Activated CD8-positive, alpha-beta memory T cell treated with anti-CD3 and anti-CD28 coated beads, Interleukin-2, amount 50 U/mL, for 24 hours (primary cell): ENCODE results near the gene NAT8L.

Experiments
- DNase-seq: peaks from one replicate; pipeline ENCODE4 v3.0.0-alpha.2; 2020; ENCODE audit errors: extremely low read depth

Gene NAT8L

DNA sequence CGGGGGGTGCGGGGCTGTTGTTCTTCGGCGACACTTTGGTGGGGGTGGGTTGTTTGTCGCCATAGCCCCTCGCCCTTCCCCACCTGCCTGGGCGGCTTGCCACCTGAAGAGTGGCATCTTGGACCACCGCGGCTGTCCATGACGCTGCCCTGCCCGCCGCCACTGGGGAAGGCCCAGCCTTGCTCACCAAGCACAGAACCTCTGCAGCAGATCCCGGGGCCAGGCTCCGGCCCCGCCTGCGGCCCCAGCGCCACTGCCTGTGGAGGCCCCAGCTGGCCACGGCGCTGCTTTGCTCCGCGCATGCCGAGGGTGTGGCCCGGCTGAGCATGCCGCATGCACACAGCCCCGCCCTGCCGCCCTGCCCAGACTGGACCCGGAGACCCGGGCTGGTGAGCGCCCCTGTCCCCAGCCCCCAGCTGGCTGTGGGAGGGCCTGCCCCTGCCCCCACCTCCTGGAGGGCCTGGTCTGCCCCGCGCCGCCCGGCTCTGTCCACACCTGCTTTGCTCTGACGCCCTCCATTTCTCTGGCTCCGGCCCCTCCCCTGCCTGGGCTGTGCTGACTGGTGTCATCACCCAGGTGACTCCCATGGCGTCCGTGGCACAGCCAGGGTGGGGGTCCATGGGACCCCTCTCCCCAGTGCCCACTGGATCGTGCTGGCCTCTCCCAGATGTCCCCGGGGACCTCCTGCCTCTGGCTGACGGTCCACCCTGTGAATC, 5.3 kb downstream of the NAT8L start:
- no peak for DNase-seq

GRCh38 chr4:2065106-2065930, 6.2 kb downstream of the NAT8L start:
- DNase-seq = no peak

DNA sequence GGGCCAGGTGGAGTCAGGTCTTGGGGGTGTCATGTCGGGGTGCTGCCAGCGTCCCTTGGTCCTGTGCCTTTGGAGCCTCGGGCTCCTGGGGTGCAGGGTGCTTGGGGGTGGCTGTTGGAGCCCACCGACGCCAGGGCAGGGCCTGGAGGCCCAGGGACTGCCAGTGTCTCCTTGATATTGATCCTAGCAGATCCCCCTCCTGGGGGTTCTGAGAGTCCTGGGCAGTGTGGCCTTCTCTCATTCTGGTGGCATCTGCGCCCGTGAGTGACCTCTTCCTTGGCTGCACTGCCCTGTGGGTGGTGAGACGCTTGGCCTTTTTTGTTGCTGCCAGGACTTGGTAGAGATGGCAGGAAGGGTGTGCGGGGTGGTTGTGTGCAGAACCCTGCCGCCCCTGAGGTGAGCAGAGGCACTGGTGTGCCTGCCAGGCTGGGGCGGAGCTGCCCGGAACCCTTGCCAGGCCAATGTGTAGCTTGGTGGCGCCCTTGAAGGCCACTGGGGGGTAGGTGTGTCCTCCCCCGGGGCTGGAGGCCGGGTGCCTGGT, 7.0 kb downstream of the NAT8L start:
- DNase-seq = no peak

DNA sequence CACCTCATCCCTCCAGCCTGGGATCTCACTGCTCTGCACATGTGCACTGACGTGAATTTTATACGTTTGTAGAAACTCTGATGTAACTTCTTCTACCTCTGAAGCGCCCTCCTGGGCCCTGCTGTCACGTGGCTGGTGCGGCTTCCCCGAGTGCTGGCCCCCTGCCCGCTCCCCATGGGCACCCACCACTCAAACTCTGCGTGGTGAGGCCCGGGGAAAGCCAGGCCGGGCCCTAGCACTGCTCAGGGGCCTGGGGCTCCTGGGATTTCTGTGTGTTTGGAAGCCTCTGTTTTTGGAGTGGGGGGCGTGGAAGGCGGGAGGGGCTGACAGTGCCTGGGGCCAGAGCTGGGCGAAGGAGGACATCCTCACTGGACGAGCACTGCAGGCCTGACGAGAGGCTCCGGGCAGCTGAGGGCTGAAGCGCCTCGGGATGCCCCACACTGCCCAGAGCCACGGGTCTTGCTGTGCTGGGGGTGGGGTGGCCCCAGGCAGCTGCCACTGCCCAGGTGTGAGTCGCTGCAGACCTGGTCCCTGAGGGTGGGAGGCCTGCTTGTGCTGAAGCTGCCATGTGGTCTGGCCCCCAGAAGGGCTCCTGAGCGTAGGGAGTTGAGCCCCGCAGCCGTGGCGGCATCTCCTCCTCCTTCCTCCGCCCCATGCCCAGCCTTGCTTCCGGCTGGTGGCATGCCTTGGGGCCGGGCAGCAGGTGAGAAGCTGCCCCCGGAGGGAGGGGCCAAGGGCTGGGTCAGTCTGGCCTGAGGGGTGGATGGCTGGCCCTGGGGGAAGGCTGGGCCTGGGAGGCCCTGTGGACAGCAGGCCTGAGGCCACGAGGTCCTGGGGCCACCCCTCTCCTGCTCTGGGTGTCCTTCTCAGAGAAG, 7.7 kb downstream of the NAT8L start:
- DNase-seq = no peak

- DNase-seq = no peak
Measured at GRCh38 chr4:2067446-2068197, 8.5 kb downstream of the NAT8L start.

DNA sequence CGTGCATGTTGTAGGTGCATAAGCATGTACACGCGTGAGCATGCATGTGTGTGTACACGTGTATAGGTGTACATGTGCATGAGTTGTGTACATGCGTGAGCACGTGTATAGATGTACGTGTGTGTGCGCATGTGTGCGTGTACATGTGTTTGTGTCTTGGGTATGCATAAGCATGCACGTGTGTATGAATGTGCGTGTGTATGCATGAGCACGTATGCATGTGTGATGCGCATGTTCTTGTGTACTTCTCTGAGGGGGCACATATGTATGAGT, 9.0 kb downstream of the NAT8L start:
- DNase-seq = no peak

DNA sequence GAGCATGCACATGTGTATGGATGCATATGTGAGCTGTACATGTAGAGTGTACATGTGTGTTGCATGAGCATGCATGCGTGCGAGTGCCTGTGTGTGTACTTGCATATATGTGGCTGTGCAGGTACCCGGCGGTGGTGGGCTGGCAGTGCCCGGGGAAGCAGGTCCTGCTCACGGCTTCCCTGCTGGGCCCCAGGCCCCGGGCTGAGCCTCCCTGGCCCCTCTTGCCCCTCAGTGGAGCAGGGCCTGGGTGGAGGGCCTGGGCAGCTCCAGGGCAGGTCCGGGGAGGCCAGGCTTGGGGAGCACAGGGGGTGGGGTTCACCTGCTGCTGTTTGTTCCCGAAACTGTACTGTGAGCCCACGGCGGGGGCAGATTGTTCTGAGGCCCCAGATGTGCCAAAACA, 9.4 kb downstream of the NAT8L start:
- no peak for DNase-seq

DNA sequence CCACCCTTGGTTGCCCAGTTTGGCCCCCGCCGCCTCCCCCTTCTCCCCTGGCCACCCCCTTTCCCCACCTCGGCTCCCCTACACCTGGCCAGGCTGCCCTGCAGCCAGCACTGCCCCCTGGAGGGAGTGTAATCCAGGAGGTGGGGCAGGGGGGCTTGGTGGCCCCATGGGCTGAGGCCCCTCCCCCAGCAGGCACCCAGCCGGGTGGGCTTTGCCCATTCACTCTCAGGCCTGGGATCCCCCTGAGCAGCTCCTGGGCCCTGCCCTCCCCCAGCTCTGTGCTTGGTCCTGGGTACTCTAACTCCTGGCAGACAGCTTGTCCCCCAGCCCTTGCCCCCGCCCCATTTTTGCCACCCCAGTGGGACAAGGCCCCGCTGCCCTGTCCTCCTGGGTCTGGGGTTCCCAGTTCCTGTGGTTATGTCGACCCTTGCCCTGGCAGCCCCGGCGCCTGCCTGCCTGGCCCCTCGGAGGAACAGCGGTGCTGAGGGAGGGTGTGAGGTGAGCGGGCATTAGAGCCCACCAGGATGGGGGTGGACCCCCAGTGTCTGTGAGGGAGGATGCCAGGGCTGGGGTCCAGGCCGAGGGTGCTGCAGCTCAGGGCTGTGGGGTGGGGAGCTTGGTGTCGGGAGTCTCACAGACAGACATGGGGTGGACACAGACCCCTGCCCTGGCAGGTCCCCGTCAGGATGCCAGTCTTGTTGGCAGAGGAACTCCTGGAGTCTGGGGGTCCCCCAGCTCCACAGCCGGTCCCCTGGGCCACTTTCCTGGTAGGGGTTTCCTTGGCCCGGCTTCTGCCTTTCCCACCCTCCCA, 10.2 kb downstream of the NAT8L start:
- DNase-seq = no peak

DNA sequence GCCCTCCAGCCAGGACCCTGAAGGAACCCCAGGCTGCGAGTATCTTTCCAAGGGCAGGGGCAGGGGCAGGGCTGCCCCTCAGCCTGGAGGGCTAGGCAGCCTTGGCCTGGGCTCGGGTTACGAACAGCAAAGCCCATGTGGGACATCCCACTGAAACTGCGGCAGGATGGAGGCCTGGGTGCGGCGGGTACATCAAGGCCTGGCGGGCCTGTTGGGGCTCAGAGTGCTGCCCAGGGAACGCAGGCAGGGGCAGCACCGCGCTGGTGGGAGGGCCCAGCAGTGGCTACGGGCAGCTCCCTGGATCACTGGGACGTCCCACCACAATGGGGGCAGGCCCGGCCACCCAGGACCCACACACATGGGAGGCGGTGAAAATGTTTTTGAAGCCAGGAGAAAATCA, 10.9 kb downstream of the NAT8L start:
- DNase-seq = no peak

- no peak for DNase-seq
Measured at GRCh38 chr4:2070421-2071251, 11.5 kb downstream of the NAT8L start.

- no peak for DNase-seq
Measured at GRCh38 chr4:2071252-2071911, 12.3 kb downstream of the NAT8L start.

- DNase-seq = no peak
Measured at GRCh38 chr4:2071912-2072867, 13.1 kb downstream of the NAT8L start.

DNA sequence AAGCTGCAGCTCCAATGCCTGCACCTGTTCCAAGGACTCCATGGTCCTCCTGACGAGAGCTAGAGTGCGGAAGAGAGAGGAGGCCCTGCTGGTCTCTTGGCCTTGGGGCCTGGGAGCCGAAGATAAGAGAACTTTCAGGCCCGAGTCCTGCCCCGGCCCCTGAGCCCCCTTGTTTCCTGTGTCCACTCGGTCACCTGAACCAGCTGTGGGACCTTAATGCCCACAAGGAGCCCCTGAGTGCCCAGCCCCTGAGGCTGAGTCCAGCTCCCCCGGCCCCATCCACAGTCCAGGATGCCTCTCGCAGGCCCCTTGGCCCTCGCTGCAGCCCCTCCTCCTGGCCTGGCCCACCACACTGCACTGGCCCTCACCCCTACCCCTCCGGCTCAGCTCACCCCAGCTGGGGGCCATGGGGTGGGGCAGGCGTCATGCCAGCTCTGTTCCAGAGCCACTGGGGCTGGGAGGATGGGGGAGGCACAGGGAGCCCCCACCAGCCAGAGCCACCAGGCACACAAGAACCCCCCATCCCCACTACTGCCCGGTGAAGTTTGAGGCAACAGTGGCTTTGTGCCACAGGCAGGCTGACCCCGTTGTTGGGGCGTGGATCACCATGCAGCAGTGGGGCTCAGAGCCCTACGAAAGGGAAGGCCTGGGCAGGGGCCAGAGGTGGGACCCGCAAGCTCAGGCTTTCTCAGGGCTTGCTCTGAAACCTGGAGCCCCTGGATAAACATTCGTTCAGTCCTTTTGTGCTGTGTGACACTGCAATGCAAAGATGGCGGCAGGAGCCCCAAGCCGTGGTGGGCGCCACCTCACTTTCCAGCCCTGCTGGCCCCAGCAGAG, 14.1 kb downstream of the NAT8L start:
- no peak for DNase-seq

GRCh38 chr4:2073808-2074481, 14.8 kb downstream of the NAT8L start:
- DNase-seq = no peak

- no peak for DNase-seq
Measured at GRCh38 chr4:2074588-2074987, 15.5 kb downstream of the NAT8L start.

- no peak for DNase-seq
Measured at GRCh38 chr4:2075171-2075986, 16.3 kb downstream of the NAT8L start.
